OCI-LY7 (cell line): Measurements from ENCODE around the gene PAQR6. TPM values are rescaled to one million over a fixed set of nuclear protein-coding genes. Genes with fewer than 3 reads are reported as not detected.

ENCODE experiments used
- BruUV-seq: library from RNA; stranded (reverse); fragments of 400-500 nt; replicated peaks from 2 replicates; lab custom pipeline; 2021; lab: Mats Ljungman, UMichigan
- CTCF ChIA-PET: fragments of 300-600 bp; sonication (Branson Sonifier 250); formaldehyde crosslinking; loops from one replicate; lab custom pipeline; 2022; ENCODE audit warnings: antibody characterized with exemption; ENCODE audit not compliant: unreplicated experiment; lab: Charles Lee
- POLR2A ChIA-PET: fragments of 300-600 bp; sonication (Branson Sonifier 250); formaldehyde crosslinking; loops from one replicate; lab custom pipeline; 2022; ENCODE audit warnings: antibody characterized with exemption; lab: Charles Lee
- DNase-seq: peaks from one replicate; pipeline ENCODE4 v3.0.0-alpha.2; 2015; ENCODE audit warnings: low spot score
- H2AFZ ChIP-seq: fragments of 200-600 bp; sonication (generic), shearing (Covaris generic); 2 replicates; pipeline ENCODE4 v1.6.1; 2014; ENCODE audit warnings: mild to moderate bottlenecking, antibody characterized with exemption, low read length, moderate library complexity
- H3K27ac ChIP-seq: fragments of 200-600 bp; sonication (generic); 2 replicates; pipeline ENCODE4 v1.5.1; 2014; ENCODE audit warnings: mixed run types, low read depth, mild to moderate bottlenecking, moderate library complexity, low read length, inconsistent platforms; ENCODE audit not compliant: poor library complexity, severe bottlenecking
- H3K36me3 ChIP-seq: fragments of 200-600 bp; sonication (generic); 2 replicates; pipeline ENCODE4 v1.6.1; 2014; ENCODE audit warnings: mild to moderate bottlenecking, antibody characterized with exemption, low read length, moderate library complexity, mixed read lengths; ENCODE audit not compliant: insufficient read depth
- H3K4me1 ChIP-seq: fragments of 200-600 bp; sonication (generic); 2 replicates; pipeline ENCODE4 v1.5.1; 2014; ENCODE audit warnings: mild to moderate bottlenecking, low read length; ENCODE audit not compliant: insufficient read depth, poor library complexity, severe bottlenecking
- H3K4me2 ChIP-seq: fragments of 200-600 bp; sonication (generic); 2 replicates; pipeline ENCODE4 v1.6.1; 2014; ENCODE audit warnings: mild to moderate bottlenecking, low read length
- H3K4me3 ChIP-seq: fragments of 200-600 bp; sonication (generic); 2 replicates; pipeline ENCODE4 v1.5.1; 2014; ENCODE audit warnings: mild to moderate bottlenecking, low read depth, low read length; ENCODE audit not compliant: poor library complexity, severe bottlenecking
- H3K79me2 ChIP-seq: fragments of 200-600 bp; sonication (generic); 2 replicates; pipeline ENCODE4 v1.6.1; 2016; ENCODE audit warnings: low read depth, mild to moderate bottlenecking, low read length, moderate library complexity, mixed read lengths; ENCODE audit not compliant: insufficient read depth
- H3K9me2 ChIP-seq: fragments of 200-600 bp; sonication (generic); 2 replicates; pipeline ENCODE4 v1.6.1; 2016; ENCODE audit warnings: mild to moderate bottlenecking, low read length, mixed read lengths; ENCODE audit not compliant: insufficient read depth
- H3K9me3 ChIP-seq: fragments of 200-600 bp; sonication (generic); 2 replicates; pipeline ENCODE4 v1.6.1; 2014; ENCODE audit warnings: mild to moderate bottlenecking, mixed run types, low read length, mixed read lengths
- H4K20me1 ChIP-seq: fragments of 200-600 bp; sonication (generic); 2 replicates; pipeline ENCODE4 v1.6.1; 2014; ENCODE audit warnings: mild to moderate bottlenecking, antibody characterized with exemption, low read length, moderate library complexity, mixed read lengths; ENCODE audit not compliant: insufficient read depth
- EZH2phosphoT487 ChIP-seq: fragments of 200-600 bp; sonication (generic); IDR thresholded peaks from 2 replicates; pipeline ENCODE4 v1.6.1; 2018; ENCODE audit warnings: low read depth, borderline replicate concordance, mild to moderate bottlenecking, mixed run types, antibody characterized with exemption, low read length, moderate library complexity, mixed read lengths
- intact Hi-C: fragments of 100-400 bp; cut with micrococcal nuclease; formaldehyde crosslinking; loops from one replicate; pipeline ENCODE4 v1.10.0; 2022; ENCODE audit not compliant: unreplicated experiment
- total RNA-seq, 2 experiments: library from RNA; depleted of rRNA in 1 of 2; stranded (reverse); fragments of >200 nt in 1 of 2; shearing (Covaris generic) in 1 of 2; gene quantifications; 2 replicates each; pipeline ENCODE4 v1.2.3, GENCODE V29; 2014 to 2022
- TF ChIP-seq, protein P1 (sequence below): fragments of 200-600 bp; sonication (generic); conservative IDR thresholded peaks from 2 replicates; pipeline ENCODE4 v1.5.1; 2014; ENCODE audit warnings: mild to moderate bottlenecking, antibody characterized with exemption, low read length, moderate library complexity, mixed read lengths

PAQR6 gene
- total RNA-seq, 2 experiments from 2014 or later = 4.2 to 15.7 TPM

DNA sequence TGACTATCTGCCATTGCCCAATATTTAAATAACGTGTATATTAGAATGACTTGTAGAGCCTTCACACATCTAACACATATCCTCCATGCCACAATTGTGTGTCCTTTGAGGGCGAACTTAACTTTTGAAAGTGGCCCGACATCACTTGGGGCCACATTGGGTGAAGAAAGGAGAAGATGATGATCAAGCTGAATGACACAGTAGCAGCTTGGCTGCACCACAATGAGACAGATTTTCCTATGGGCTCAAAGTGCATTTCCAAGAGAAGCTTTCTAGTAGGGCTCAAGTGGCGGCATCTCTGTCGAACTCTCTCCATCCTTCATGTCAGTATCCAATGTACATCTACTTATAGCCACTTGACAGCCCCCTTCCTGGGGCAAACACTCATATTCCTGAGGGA is 9.6 kb downstream of the PAQR6 start:
- H3K4me1 ChIP-seq = no peaks in the 10 kb centered on the region
- H3K27ac ChIP-seq = no peak overlapping the region
- no peak overlapping the region for H3K4me3 ChIP-seq
- ChIA-PET CTCF (no interaction called here), POLR2A (interaction anchor here (0.6 kb wide), 1 partner anchor 44 kb away, joined by 3 read pairs; no protein-coding TSS in a partner anchor)
- no peaks in the 10 kb centered on the region for H3K9me3 ChIP-seq
- no peak overlapping the region for H2AFZ ChIP-seq
- H3K4me2 ChIP-seq = no peak overlapping the region
- no peaks in the 10 kb centered on the region for H3K79me2 ChIP-seq
- intact Hi-C loops = no loop called here
- H3K36me3 ChIP-seq = peaks cover 52% of the 10 kb centered on the region; the same call in 1 of the 2 replicates
- DNase-seq = no peak
- TF ChIP-seq, protein P1, sequence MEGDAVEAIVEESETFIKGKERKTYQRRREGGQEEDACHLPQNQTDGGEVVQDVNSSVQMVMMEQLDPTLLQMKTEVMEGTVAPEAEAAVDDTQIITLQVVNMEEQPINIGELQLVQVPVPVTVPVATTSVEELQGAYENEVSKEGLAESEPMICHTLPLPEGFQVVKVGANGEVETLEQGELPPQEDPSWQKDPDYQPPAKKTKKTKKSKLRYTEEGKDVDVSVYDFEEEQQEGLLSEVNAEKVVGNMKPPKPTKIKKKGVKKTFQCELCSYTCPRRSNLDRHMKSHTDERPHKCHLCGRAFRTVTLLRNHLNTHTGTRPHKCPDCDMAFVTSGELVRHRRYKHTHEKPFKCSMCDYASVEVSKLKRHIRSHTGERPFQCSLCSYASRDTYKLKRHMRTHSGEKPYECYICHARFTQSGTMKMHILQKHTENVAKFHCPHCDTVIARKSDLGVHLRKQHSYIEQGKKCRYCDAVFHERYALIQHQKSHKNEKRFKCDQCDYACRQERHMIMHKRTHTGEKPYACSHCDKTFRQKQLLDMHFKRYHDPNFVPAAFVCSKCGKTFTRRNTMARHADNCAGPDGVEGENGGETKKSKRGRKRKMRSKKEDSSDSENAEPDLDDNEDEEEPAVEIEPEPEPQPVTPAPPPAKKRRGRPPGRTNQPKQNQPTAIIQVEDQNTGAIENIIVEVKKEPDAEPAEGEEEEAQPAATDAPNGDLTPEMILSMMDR = no peak
- no peak for TF ChIP-seq EZH2phosphoT487
- H3K9me2 ChIP-seq = no peaks in the 10 kb centered on the region
- BruUV-seq = no TSS peak
- no peaks in the 10 kb centered on the region for H4K20me1 ChIP-seq

DNA sequence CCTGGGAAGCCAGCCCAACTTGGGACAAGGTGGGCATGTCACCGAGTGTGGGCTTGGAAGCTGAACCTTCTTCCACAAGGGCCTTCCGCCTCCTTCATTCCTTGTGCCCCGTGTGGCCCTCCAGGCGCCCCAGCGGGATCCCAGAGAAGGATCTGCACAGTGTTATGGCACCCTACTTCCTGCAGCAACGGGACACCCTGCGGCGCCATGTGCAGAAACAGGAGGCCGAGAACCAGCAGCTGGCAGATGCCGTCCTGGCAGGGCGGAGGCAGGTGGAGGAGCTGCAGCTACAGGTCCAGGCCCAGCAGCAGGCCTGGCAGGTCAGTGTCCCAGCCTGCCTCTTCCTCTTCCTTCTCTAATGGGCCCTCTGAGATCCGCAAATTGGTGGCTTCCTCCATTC is 11.7 kb downstream of the PAQR6 start:
- no peaks in the 10 kb centered on the region for H3K9me2 ChIP-seq
- H3K9me3 ChIP-seq = no peaks in the 10 kb centered on the region
- peaks cover 52% of the 10 kb centered on the region; the same call in 1 of the 2 replicates for H3K36me3 ChIP-seq
- POLR2A ChIA-PET = no interaction called here
- no peak overlapping the region for H3K4me3 ChIP-seq
- intact Hi-C loops = no loop called here
- H3K4me1 ChIP-seq = no peaks in the 10 kb centered on the region
- H3K4me2 ChIP-seq = no peak overlapping the region
- DNase-seq = no peak
- H2AFZ ChIP-seq = no peak overlapping the region
- no peak overlapping the region for H3K27ac ChIP-seq
- CTCF ChIA-PET = no interaction called here
- BruUV-seq = no TSS peak
- no peaks in the 10 kb centered on the region for H3K79me2 ChIP-seq
- H4K20me1 ChIP-seq = no peaks in the 10 kb centered on the region
- TF ChIP-seq, protein P1 = no peak
- TF ChIP-seq EZH2phosphoT487 = no peak

DNA sequence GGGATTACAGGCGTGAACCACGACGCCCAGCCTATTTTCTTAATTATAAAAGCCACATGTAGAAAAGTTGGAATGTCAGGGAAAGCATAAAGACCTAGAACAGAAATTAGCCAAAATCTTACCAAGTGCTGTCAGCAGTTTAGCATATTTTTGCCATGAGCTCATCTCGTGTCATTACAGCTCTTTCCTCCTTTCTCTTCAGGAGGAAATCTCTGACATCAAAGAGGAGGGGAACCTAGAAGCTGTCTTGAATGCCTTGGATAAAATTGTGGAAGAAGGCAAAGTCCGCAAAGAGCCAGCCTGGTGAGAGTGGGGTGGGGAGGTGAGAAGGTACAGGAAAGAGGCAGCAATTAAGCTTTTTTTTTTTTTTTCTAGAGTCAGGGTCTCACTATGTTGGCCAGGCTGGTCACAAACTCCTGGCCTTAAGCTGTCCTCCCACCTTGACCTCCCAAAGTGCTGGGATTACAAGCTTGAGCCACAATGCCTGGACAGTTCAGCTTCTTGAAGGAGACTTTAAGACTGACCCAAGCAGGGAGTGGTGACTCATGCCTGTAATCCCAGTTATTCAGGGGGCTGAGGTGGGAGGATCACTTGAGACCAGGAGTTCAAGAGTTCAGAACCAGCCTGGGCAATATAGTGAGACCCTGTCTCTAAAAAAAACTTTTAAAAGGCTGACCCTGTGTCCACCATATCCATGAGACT is 14.3 kb downstream of the PAQR6 start:
- DNase-seq = no peak
- TF ChIP-seq, protein P1 = no peak
- no peak for TF ChIP-seq EZH2phosphoT487
- peaks cover 39% of the 10 kb centered on the region for H3K36me3 ChIP-seq
- no peak overlapping the region for H3K27ac ChIP-seq
- no peaks in the 10 kb centered on the region for H3K9me3 ChIP-seq
- no peak overlapping the region for H2AFZ ChIP-seq
- no peak overlapping the region for H3K4me3 ChIP-seq
- ChIA-PET CTCF (interaction anchor here (0.6 kb wide), 1 partner anchor 23 kb away, joined by 4 read pairs; no protein-coding TSS in a partner anchor), POLR2A (interaction anchor here (0.7 to 1.3 kb wide), 3 partner anchors 9 to 301 kb away, joined by 3 to 6 read pairs (median 3); no protein-coding TSS in a partner anchor)
- H3K79me2 ChIP-seq = no peaks in the 10 kb centered on the region
- intact Hi-C loops = no loop called here
- no peaks in the 10 kb centered on the region for H3K4me1 ChIP-seq
- no peak overlapping the region for H3K4me2 ChIP-seq
- H4K20me1 ChIP-seq = no peaks in the 10 kb centered on the region
- no TSS peak for BruUV-seq
- no peaks in the 10 kb centered on the region for H3K9me2 ChIP-seq
